ENCODE measurements around the gene STIMATE.

GRCh38 chr3:52792413-52792812, 104.9 kb downstream of the STIMATE start:
- TF ChIP-seq EZH2 (IDR thresholded peaks at IDR 0.05; ENCODE audit: insufficient read depth, poor library complexity, severe bottlenecking) (no peak), EZH2phosphoT487 (IDR thresholded peaks at IDR 0.05; ENCODE audit: insufficient read depth, low read depth) (no peak)
